BLaER1 treated with 17β-estradiol and CSF1 and Interleukin-3, amounts not matched to agents 10 nM and 100 nM (cell line): ENCODE data around the gene DIP2C.
"Not testable (repeated sequence)": the region's sequence is repeated elsewhere in the genome, so short reads cannot be mapped to it uniquely, and the experiment has no call there.

Source experiments
- H3K27ac ChIP-seq, 11 experiments: shearing (Covaris generic); formaldehyde crosslinking; 2 replicates each; pipeline ENCODE4 v1.8.1; 2022
- H3K27me3 ChIP-seq, 11 experiments: shearing (Covaris generic); formaldehyde crosslinking; 2 replicates each; pipeline ENCODE4 v1.8.1; 2022
- H3K36me3 ChIP-seq, 11 experiments: shearing (Covaris generic); formaldehyde crosslinking; 2 replicates each; pipeline ENCODE4 v1.8.1; 2022
- H3K4me1 ChIP-seq, 10 experiments: shearing (Covaris generic); formaldehyde crosslinking; 2 replicates each; pipeline ENCODE4 v1.8.1; 2022
- H3K4me2 ChIP-seq, 11 experiments: shearing (Covaris generic); formaldehyde crosslinking; 2 replicates each; pipeline ENCODE4 v1.8.1; 2022
- H3K4me3 ChIP-seq, 10 experiments: shearing (Covaris generic); formaldehyde crosslinking; 2 replicates each; pipeline ENCODE4 v1.8.1; 2022
- H3K9ac ChIP-seq, 11 experiments: shearing (Covaris generic); formaldehyde crosslinking; 2 replicates each; pipeline ENCODE4 v1.8.1; 2022
- H3K9me3 ChIP-seq, 11 experiments: shearing (Covaris generic); formaldehyde crosslinking; replicated peaks in 1 of 11; 2 replicates each; pipeline ENCODE4 v1.8.1; 2022
- H4K20me1 ChIP-seq, 11 experiments: shearing (Covaris generic); formaldehyde crosslinking; 2 replicates each; pipeline ENCODE4 v1.8.1; 2022
- Cebpa-rat ChIP-seq, 11 experiments: shearing (Covaris generic); IDR thresholded peaks; 2 replicates each; pipeline ENCODE4 v1.8.1; 2022

Gene DIP2C

DNA sequence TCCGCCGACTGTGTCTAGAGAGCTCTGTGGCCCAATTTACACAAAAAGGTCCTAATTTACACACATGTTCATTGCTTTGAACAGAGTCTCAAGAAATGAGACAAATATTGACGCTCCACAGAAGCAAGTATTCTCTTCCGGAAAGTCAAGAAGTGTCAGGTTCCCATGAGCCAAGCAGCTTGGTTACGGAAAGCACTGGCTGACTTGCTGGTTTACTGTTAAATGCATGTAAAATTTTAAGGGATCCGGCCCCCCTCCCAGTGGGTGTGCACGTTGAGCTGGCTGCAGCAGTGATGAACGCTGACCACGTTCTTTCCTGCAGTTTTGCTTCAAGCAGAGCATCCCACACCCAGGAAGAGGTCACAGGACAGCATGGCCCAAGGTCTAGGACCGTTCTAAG is 76.8 kb downstream of the DIP2C start:
- Histone ChIP-seq H3K27ac (no peak overlapping the region), H3K9me3 (peaks cover 0 to 8% (median 0%) of the 10 kb centered on the region in 11 experiments; a peak in 3 of 22 replicates), H3K4me2 (no peak overlapping the region), H3K4me3 (no peak overlapping the region), H3K9ac (no peak overlapping the region), H4K20me1 (peaks cover 62 to 93% (median 91%) of the 10 kb centered on the region in 11 experiments; a peak in 21 of 22 replicates), H3K27me3 (peaks cover 0 to 93% (median 6%) of the 10 kb centered on the region in 11 experiments; a peak in 12 of 22 replicates), H3K36me3 (no peaks in the 10 kb centered on the region), H3K4me1 (peaks cover 2 to 13% (median 5%) of the 10 kb centered on the region in 10 experiments)
- no peak for TF ChIP-seq Cebpa-rat (IDR thresholded peaks at IDR 0.05)

- H4K20me1 ChIP-seq, result peaks cover 67 to 93% (median 91%) of the 10 kb centered on the region in 11 experiments; a peak in 21 of 22 replicates
- H3K4me2 ChIP-seq, result not testable (repeated sequence)
Measured at GRCh38 chr10:610642-611305, 78.7 kb downstream of the DIP2C start.

DNA sequence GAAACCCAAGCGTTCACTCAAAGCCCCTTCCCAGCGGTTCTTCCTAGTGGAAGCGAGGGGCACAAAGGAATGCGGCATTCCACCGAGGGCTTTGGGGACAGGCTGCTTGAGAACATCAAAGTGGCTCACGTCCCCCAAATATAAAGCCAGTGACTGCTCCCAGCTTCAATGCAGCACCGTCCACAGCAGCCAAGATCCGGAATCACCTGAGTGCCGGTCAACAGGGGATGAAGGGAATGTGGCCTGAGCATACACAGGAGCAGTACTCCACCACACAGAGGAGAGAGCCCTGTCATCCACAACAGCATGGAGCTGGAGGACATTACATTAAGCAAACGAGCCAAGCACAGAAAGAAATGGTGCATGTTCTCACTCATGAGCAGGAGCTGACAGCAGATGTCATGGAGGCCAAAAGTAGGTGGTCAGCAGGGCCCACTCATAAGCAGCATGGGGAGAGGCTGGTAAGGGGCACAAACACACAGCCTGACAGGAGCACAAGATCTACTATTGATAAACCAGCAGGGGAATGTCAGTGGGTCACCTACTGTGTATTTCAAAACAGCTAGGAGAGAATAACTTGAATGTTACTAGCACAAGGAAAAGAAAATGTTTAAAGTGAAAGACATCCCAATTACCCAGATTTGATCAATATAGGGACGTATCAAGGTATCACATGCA is 79.5 kb downstream of the DIP2C start:
- no peak for TF ChIP-seq Cebpa-rat (IDR thresholded peaks at IDR 0.05)
- no peak overlapping the region for H3K4me3 ChIP-seq
- H3K36me3 ChIP-seq, result no peaks in the 10 kb centered on the region
- H3K27me3 ChIP-seq, result peaks cover 22 to 93% (median 30%) of the 10 kb centered on the region in 11 experiments; a peak in 21 of 22 replicates
- peaks cover 65 to 93% (median 91%) of the 10 kb centered on the region in 11 experiments; a peak in 21 of 22 replicates for H4K20me1 ChIP-seq
- H3K4me1 ChIP-seq, result peaks cover 24 to 36% (median 29%) of the 10 kb centered on the region in 10 experiments
- H3K9ac ChIP-seq, result no peak overlapping the region
- H3K9me3 ChIP-seq, result peaks cover 0 to 8% (median 0%) of the 10 kb centered on the region in 11 experiments; a peak in 3 of 22 replicates
- no peak overlapping the region for H3K4me2 ChIP-seq
- no peak overlapping the region for H3K27ac ChIP-seq

More at GRCh38 chr10:610642-611305, 78.7 kb downstream of the DIP2C start:
- not testable (repeated sequence) for H3K27ac ChIP-seq, H3K36me3 ChIP-seq, H3K4me3 ChIP-seq, H3K9ac ChIP-seq, H3K9me3 ChIP-seq
- peaks cover 14 to 93% (median 22%) of the 10 kb centered on the region in 11 experiments; a peak in 20 of 22 replicates for H3K27me3 ChIP-seq
- H3K4me1 ChIP-seq, result peaks cover 16 to 31% (median 23%) of the 10 kb centered on the region in 10 experiments

GRCh38 chr10:609262-609658 is 80.2 kb downstream of the DIP2C start:
- Histone ChIP-seq H4K20me1 (peaks cover 62 to 93% (median 91%) of the 10 kb centered on the region in 11 experiments; a peak in 21 of 22 replicates), H3K9me3 (peaks cover 0 to 8% (median 0%) of the 10 kb centered on the region in 11 experiments; a peak in 3 of 22 replicates), H3K27me3 (peaks cover 26 to 93% (median 38%) of the 10 kb centered on the region in 11 experiments; a peak in 21 of 22 replicates), H3K4me1 (peaks cover 24 to 36% (median 29%) of the 10 kb centered on the region in 10 experiments), H3K4me3 (no peak overlapping the region), H3K9ac (no peak overlapping the region), H3K36me3 (no peaks in the 10 kb centered on the region), H3K4me2 (0 out of 22 replicates have a peak overlapping the region, but pooled peaks of 1 of the 11 experiments have one; percentile 35), H3K27ac (no peak overlapping the region)
- TF ChIP-seq Cebpa-rat (IDR thresholded peaks at IDR 0.05), result no peak

DNA sequence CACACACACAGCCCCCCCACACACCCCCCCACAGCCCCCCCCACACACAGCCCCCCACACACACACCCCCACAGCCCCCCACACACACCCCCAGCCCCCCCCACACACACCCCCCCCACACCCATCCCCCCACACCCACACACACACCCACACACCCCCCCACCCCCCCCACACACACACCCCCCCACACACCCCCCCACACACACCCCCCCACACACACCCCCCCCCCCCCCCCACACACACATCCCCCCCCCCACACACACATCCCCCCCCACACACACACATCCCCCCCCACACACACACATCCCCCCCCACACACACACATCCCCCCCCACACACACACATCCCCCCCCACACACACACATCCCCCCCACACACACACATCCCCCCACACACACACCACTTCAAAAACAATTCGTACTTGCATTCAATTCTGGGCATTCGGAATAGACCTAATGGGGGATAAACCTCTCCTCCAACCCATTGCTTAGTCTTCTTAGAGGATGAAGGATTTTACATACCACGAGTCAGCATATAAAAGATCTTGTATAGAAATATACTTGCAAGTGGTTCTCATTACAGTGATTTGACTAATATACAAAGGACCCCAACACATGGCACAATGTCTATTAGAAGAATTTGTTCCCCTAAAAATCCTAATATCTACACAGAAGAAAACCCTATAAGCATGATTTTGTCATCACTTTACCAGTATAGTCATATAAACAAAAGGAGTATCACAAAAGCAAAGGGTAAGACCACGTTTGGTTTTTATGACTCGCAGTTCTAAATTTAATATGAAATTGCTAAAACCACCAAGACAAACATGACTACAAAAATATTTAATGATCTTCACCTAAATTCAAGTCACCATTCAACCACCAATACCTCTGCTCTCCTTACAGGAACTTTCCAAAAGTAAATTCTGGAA is 80.9 kb downstream of the DIP2C start:
- no peak overlapping the region for H3K27ac ChIP-seq

DNA sequence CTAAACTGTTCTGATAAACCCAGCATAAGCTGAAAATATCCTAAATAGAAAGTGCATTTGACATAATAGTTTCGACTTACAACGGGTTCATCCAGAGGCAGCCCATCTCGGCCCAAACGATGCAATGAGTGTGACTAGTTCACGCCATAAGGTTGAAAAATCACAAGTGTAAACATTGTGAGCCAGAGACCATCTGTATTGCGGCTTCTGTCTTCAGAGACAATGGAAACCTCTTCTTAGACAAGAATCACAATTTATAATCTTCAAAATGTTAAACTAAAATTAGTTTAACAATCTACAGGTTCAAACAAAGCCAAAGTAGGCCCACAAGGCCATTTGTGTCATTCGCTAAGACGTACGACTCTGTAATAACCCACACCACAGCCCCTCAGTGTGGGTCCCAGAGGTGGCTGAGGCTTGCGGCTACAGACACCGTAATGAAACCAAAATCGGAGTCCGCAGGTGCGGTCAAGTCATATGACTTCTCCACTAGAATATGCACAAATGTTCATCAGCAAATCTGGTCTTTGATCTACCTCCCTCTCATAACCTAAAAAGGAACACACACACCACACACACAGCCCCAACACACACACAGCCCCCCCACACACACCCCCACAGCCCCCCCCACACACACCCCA is 81.8 kb downstream of the DIP2C start:
- H3K4me2 ChIP-seq, result peak overlapping the region; percentile 44 to 91 (median 76)

More for the DNA sequence above, 80.9 kb downstream of the DIP2C start:
- no peak for TF ChIP-seq Cebpa-rat (IDR thresholded peaks at IDR 0.05)
- Histone ChIP-seq H3K9me3 (peaks cover 0 to 8% (median 0%) of the 10 kb centered on the region in 11 experiments; a peak in 3 of 22 replicates), H3K27me3 (peaks cover 26 to 90% (median 40%) of the 10 kb centered on the region in 11 experiments; a peak in 21 of 22 replicates), H3K36me3 (no peaks in the 10 kb centered on the region), H4K20me1 (peaks cover 56 to 93% (median 89%) of the 10 kb centered on the region in 11 experiments; a peak in 21 of 22 replicates), H3K4me3 (no peak overlapping the region), H3K9ac (no peak overlapping the region), H3K4me1 (peaks cover 24 to 36% (median 29%) of the 10 kb centered on the region in 10 experiments), H3K4me2 (0 out of 22 replicates have a peak overlapping the region, but pooled peaks of 1 of the 11 experiments have one; percentile 35)

DNA sequence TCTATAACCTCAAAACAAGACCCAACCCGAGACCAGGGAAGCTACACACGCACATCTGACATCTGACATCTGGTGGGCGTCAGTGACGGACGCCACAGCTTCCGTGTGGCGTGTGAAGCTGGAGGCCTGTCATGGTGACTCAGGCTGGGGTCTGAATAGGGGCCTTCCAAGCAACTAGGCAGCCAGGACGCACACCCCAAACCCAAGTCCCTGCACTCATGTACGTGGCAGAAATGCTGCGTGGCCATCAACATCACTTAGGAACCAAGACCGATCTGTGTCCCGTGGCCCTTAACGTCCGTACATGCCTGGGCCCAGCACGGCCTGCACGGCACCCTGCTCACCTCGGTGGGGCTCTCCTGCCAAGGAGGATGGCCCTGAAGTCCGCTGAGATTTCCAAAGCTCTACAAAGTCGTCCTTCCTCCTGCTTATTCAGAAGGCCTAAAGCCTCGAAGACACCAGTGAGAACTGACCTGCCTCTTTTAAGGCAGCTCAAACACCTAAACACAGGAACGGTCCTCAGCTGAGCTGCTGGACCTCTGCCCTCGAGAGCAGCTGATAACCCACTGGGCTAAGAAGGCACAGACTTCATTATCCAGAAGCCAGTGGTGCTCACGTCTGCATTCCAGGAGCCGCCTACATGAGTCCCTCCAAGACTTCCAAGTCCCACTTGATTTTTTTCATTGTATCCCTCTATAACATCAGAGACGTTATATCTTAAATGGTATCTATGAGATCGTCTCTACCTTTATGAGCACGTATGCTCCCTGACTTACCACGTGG is 82.5 kb downstream of the DIP2C start:
- TF ChIP-seq Cebpa-rat (IDR thresholded peaks at IDR 0.05), result no peak
- H3K36me3 ChIP-seq, result no peaks in the 10 kb centered on the region
- H3K27me3 ChIP-seq, result peaks cover 29 to 90% (median 49%) of the 10 kb centered on the region in 11 experiments; a peak in 21 of 22 replicates
- H3K4me2 ChIP-seq, result peak overlapping the region; percentile 44 to 91 (median 76); a peak in 21 of 22 replicates
- H3K9ac ChIP-seq, result no peak overlapping the region
- peaks cover 0 to 8% (median 0%) of the 10 kb centered on the region in 11 experiments; a peak in 3 of 22 replicates for H3K9me3 ChIP-seq
- H3K4me3 ChIP-seq, result no peak overlapping the region
- peaks cover 45 to 93% (median 89%) of the 10 kb centered on the region in 11 experiments; a peak in 21 of 22 replicates for H4K20me1 ChIP-seq
- no peak overlapping the region for H3K27ac ChIP-seq
- peaks cover 24 to 44% (median 36%) of the 10 kb centered on the region in 10 experiments for H3K4me1 ChIP-seq

More for the DNA sequence above, 81.8 kb downstream of the DIP2C start:
- Histone ChIP-seq H3K9ac (no peak overlapping the region), H3K9me3 (peaks cover 0 to 8% (median 0%) of the 10 kb centered on the region in 11 experiments; a peak in 3 of 22 replicates), H3K4me3 (peak overlapping the region in 1 of 10 experiments; percentile 43; a peak in 1 of 20 replicates), H4K20me1 (peaks cover 46 to 93% (median 89%) of the 10 kb centered on the region in 11 experiments; a peak in 21 of 22 replicates), H3K4me1 (peaks cover 24 to 37% (median 29%) of the 10 kb centered on the region in 10 experiments), H3K27ac (no peak overlapping the region), H3K36me3 (no peaks in the 10 kb centered on the region), H3K27me3 (peaks cover 28 to 90% (median 49%) of the 10 kb centered on the region in 11 experiments; a peak in 21 of 22 replicates)
- TF ChIP-seq Cebpa-rat (IDR thresholded peaks at IDR 0.05), result no peak
